Lower leg skin (tissue), 4 donors: Measurements from ENCODE around the gene DKK3. TPM values are rescaled to one million over a fixed set of nuclear protein-coding genes. Genes with fewer than 3 reads are reported as not detected.
A peak's percentile ranks its signal among the peaks of the same experiment; 100 is the strongest.

ENCODE experiments used
- DNase-seq, 2 donors: peaks; one replicate each; pipeline ENCODE4 v3.0.0-alpha.2; 2019; ENCODE audit warnings: low spot score in 2 of 2
- H3K4me3 ChIP-seq: fragments of 200-600 bp; sonication (generic); 2 replicates; pipeline ENCODE4 v1.5.1; 2017; ENCODE audit warnings: mild to moderate bottlenecking, low read depth; ENCODE audit not compliant: poor library complexity, severe bottlenecking
- CTCF ChIP-seq, 3 donors: fragments of 450-650 bp; IDR thresholded peaks; one replicate each; pipeline ENCODE4 v1.5.1; 2016; ENCODE audit warnings: antibody characterized with exemption in 3 of 3, mild to moderate bottlenecking in 3 of 3, moderate library complexity in 2 of 3
- POLR2A ChIP-seq, 2 donors: fragments of 450-650 bp; IDR thresholded peaks; one replicate each; pipeline ENCODE4 v1.6.1; 2016 to 2017; ENCODE audit warnings: antibody characterized with exemption in 2 of 2, mild to moderate bottlenecking in 1 of 2, moderate library complexity in 1 of 2
- WGBS, 2 donors: methylation state at CpG; one replicate each; pipeline ENCODE4 v1.1.5; 2018; 5-methylcytosine and 5-hydroxymethylcytosine counted together
- intact Hi-C: fragments of 100-400 bp; cut with DNase I; formaldehyde crosslinking; loops from one replicate; pipeline ENCODE4 v1.15.0; 2023; ENCODE audit warnings: low total_unique reads
- total RNA-seq, 4 donors: library from RNA; depleted of rRNA; stranded (reverse); fragments of >200 nt; gene quantifications; one replicate each; pipeline ENCODE4 v1.1.0, GENCODE V29; 2016

DKK3 gene
- total RNA-seq, 4 donors from 2014 or later, result 78.5 to 175 (median 121) TPM

GRCh38 chr11:11940551-11940950 is 67.9 kb downstream of the DKK3 start:
- no peak overlapping the region for H3K4me3 ChIP-seq
- TF ChIP-seq POLR2A (IDR thresholded peaks at IDR 0.05), result no peak
- no peak for TF ChIP-seq CTCF (IDR thresholded peaks at IDR 0.05)
- intact Hi-C loops, result no loop called here
- no peak for DNase-seq

GRCh38 chr11:11937957-11938356 is 70.5 kb downstream of the DKK3 start:
- intact Hi-C loops, result loop anchor here (10.0 kb wide), 1 partner anchor 107 kb away; no protein-coding TSS in a partner anchor
- no peak for DNase-seq
- WGBS, 2 donors, result 91 to 96% methylated on average over 1 of the region's 1 CpG
- TF ChIP-seq POLR2A (IDR thresholded peaks at IDR 0.05) (no peak), CTCF (IDR thresholded peaks at IDR 0.05) (no peak)
- H3K4me3 ChIP-seq, result no peak overlapping the region

- WGBS, 2 donors, result 73 to 82% methylated on average over 3 of the region's 3 CpGs
- intact Hi-C loops, result loop anchor here (10.0 kb wide), 1 partner anchor 107 kb away; no protein-coding TSS in a partner anchor
- no peak for DNase-seq
- no peak overlapping the region for H3K4me3 ChIP-seq
- TF ChIP-seq CTCF (IDR thresholded peaks at IDR 0.05) (no peak), POLR2A (IDR thresholded peaks at IDR 0.05) (no peak)
Observed at GRCh38 chr11:11937433-11937832, 71.0 kb downstream of the DKK3 start.

- TF ChIP-seq POLR2A (IDR thresholded peaks at IDR 0.05), result no peak
- no peak for TF ChIP-seq CTCF (IDR thresholded peaks at IDR 0.05)
- intact Hi-C loops, result loop anchor here (10.0 kb wide), 1 partner anchor 109 kb away; no protein-coding TSS in a partner anchor
- 98 to 100% methylated on average over 2 of the region's 2 CpGs for WGBS, 2 donors
- no peak for DNase-seq
- H3K4me3 ChIP-seq, result no peak overlapping the region
Observed at GRCh38 chr11:11935536-11935935, 72.9 kb downstream of the DKK3 start.

- 50 to 52% methylated on average over 5 of the region's 5 CpGs for WGBS, 2 donors
- intact Hi-C loops, result loop anchor here (10.0 kb wide), 1 partner anchor 113 kb away; no protein-coding TSS in a partner anchor
- TF ChIP-seq CTCF (IDR thresholded peaks at IDR 0.05), result no peak
- TF ChIP-seq POLR2A (IDR thresholded peaks at IDR 0.05), result no peak
- DNase-seq, result peak in 1 of 2 donors; percentile 21
- no peak overlapping the region for H3K4me3 ChIP-seq
Observed at GRCh38 chr11:11931461-11932055, 76.9 kb downstream of the DKK3 start.

GRCh38 chr11:11929920-11930319 is 78.5 kb downstream of the DKK3 start:
- no peak overlapping the region for H3K4me3 ChIP-seq
- no peak for TF ChIP-seq CTCF (IDR thresholded peaks at IDR 0.05)
- no peak for TF ChIP-seq POLR2A (IDR thresholded peaks at IDR 0.05)
- 90 to 95% methylated on average over 2 of the region's 2 CpGs for WGBS, 2 donors
- no peak for DNase-seq
- intact Hi-C loops, result loop anchor here (5.0 to 10.0 kb wide), 2 partner anchors 115 to 352 kb away; no protein-coding TSS in a partner anchor
